NOMO-1 treated with dmso at 0.1 percent for 144 hours (cell line): ENCODE data around the gene EFNB1.

ENCODE experiments used
- DNase-seq: peaks from one replicate; lab custom pipeline; 2025; ENCODE audit not compliant: unreplicated experiment; lab: John Stamatoyannopoulos, UW

EFNB1 gene

DNA sequence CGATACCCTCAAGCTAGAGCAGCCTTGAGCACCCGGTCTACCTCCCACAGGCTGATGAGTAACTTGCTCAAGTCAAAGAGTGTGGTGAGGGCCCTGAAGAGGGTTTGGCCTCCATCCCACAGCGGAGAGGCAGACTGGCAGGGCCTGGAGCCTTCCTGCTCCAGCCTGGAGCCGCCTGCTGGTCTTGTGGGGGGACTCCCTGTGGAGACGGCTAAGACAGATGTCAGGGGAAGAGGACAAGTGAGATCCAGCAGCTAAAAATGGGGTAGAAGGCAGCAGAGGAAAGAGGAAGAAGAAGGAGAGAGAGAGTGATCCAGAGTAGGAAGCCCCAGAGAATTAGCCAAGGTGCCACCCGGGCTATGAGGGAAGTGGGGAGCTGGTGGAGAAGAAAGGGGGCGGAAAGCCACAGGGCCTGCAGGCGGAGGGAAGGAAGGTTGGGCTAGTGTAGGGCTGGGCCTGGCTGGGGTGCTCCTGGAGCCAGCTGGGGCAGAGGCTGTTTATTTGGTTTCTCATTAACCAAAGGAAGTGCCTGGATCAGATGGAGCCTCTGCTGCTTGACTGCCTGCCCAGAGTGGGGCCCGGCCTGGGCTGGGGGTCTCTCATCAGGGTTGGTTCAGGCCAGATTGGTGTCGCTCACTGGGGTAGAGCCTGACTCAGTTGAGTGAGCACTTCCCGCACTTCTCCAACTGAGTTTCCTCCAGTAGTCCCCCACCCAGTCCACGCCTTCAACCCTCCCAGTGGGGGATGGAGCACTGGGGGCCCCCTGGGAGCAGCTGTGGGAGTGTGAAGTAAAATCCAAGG lies 14.2 kb downstream of the EFNB1 start:
- no peak for DNase-seq

- DNase-seq, result no peak
Measured at GRCh38 chrX:68843992-68844391, 15.2 kb downstream of the EFNB1 start.

GRCh38 chrX:68844581-68844980 lies 15.8 kb downstream of the EFNB1 start:
- DNase-seq, result no peak

DNA sequence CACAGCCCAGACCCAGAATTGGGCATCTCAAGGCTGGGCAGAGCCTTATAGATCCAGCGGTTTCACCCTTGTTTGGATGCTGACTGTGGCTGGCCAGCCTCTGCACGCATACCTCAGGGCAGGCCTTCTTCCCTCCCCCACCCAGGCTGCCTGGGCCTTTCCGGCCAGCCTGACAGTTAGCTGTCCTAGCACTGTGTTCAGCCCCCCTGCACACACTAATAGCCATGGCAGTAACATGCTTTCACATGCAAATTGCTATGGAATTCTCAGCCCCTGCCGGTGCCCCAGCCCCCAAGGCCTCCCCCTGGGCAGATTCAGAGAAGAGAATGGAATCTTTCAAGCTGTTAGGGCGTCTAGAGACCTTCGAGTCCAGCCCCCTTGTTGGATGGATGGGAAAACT lies 17.7 kb downstream of the EFNB1 start:
- no peak for DNase-seq

DNA sequence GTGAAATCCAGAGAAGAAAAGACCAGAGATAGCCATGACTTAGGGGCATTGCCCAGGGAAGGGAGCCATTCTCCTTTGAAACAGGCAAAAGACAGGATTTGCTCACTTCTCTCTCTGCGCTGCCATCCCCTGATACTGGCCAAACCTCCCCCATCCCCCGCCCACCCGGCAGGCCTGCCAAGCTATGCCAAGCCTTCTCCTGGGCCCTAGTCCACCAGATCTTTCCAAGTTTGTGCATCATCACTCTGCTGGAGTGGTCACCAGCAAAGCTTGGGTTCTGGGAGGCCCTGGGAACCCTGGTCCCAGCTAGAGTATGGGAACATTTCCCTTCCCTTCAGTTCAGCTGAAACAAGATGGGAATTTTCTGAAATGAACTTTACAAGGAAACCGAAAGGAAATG lies 18.4 kb downstream of the EFNB1 start:
- no peak for DNase-seq

GRCh38 chrX:68848189-68848940 lies 19.5 kb downstream of the EFNB1 start:
- no peak for DNase-seq

- no peak for DNase-seq
Measured at GRCh38 chrX:68851082-68851481, 22.3 kb downstream of the EFNB1 start.

DNA sequence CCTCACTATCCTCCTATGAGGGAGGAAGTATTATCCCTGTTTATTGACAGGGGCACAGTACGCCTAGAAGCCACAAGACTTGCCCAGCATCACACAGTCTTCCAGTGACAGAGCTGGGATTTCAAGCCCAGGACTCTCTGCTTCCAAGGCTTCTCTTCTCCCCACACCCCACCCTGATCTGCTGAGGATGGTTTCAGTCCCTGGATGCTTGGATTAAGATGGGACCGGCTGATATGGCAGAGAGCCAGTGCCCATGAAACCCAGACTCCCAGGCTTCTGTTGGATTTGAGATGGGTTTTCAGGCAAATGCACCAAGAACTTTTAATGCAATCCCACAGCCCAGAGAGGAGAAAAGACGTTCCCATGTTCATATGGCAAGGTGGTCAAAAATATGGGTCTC lies 23.2 kb downstream of the EFNB1 start:
- no peak for DNase-seq

GRCh38 chrX:68853665-68854251 lies 24.9 kb downstream of the EFNB1 start:
- no peak for DNase-seq

GRCh38 chrX:68865300-68865699 lies 36.5 kb downstream of the EFNB1 start:
- DNase-seq, result peak; percentile 19

GRCh38 chrX:68865926-68866325 lies 37.1 kb downstream of the EFNB1 start:
- DNase-seq, result no peak

- no peak for DNase-seq
Measured at GRCh38 chrX:68867458-68868112, 38.8 kb downstream of the EFNB1 start.

GRCh38 chrX:68868316-68868715 lies 39.5 kb downstream of the EFNB1 start:
- no peak for DNase-seq

GRCh38 chrX:68868902-68869800 lies 40.3 kb downstream of the EFNB1 start:
- DNase-seq, result no peak

GRCh38 chrX:68870357-68870756 lies 41.5 kb downstream of the EFNB1 start:
- DNase-seq, result no peak

- no peak for DNase-seq
Measured at GRCh38 chrX:68872171-68872570, 43.4 kb downstream of the EFNB1 start.

DNA sequence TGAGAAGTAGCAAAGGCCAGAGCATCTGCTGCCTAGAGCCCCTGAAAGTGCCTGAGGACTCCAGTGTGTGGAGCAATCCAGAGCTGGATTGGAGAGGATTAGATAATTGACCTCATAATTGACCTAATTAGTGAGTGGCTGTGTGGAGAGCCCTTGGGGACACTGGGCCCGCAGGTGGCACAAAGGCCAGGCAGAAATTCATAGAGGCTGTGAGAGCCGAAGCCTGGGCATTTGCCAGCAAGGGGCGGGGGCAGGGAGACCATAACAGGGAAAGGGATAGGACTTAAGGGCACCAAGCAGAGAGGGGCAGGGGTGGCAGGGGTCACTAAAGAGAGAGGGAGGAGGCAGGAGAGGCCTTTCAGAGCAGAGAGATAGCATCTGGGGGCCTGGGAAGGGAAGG lies 45.3 kb downstream of the EFNB1 start:
- no peak for DNase-seq

DNA sequence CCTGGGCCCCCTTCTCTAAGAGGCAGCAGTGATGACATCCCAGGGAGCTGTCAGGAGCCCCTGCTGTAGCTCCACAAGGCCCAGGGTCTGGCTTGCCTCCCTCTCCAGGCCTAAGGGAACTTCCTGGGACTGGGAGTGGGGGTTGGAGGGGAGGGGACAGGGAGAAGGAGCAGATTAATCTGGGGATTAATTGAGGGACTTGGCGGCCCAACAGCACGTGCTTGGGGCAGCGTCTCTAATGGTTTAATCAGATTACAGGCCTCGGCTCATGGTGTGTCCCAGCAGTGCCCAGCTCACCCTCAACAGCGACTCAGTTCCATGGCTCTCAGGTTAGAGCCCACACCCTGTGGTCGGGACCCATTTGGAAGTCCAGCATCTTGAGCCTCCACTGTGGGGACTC lies 47.9 kb downstream of the EFNB1 start:
- no peak for DNase-seq

DNA sequence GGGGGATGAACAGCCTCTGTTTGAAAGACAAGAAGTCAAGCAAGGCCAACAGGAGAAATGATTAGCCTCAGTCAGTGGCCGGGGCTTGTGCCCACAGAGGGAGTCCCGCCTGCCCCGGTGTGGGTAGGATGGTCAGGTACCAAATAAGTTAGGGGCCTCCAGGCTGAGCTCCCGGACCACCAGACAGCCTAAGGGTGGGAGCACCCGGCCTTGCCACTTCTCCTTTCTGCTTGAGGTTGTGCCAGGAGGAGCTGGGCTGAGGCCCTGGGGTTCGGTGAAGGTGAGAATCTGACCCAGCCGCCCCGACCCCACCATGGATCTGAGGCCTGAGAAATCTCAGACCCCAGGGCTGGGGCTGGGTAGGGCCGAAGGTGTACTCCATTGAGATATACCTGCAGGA lies 48.8 kb downstream of the EFNB1 start:
- DNase-seq, result no peak

- DNase-seq, result no peak
Measured at GRCh38 chrX:68878977-68879645, 50.3 kb downstream of the EFNB1 start.
